Heart left ventricle (tissue), 16 donors: ENCODE measurements around the gene CDX2. TPM values are rescaled to one million over a fixed set of nuclear protein-coding genes. Genes with fewer than 3 reads are reported as not detected.

Source experiments
- ATAC-seq, 4 donors: fragments of 200-7000 bp; cut with Tn5 transposase; one replicate each; pipeline ENCODE4 v1.9.1; 2020 to 2022; ENCODE audit warnings: moderate library complexity in 4 of 4, mild to moderate bottlenecking in 3 of 4, moderate number of reproducible peaks in 1 of 4
- DNase-seq, 5 donors: peaks; one replicate each; pipeline ENCODE4 v3.0.0-alpha.2; 2020
- H3K27ac ChIP-seq, 12 donors: fragments of 200-600 bp; sonication (generic) in 4 of 12; one replicate each; pipeline versions ENCODE4 v1.5.0 to v1.8.0; 2016 to 2022; ENCODE audit warnings: mild to moderate bottlenecking in 2 of 12
- H3K27me3 ChIP-seq, 9 donors: fragments of 200-600 bp; sonication (generic) in 2 of 9; one replicate each; pipeline versions ENCODE4 v1.5.1 to v1.8.0; 2016 to 2022; ENCODE audit warnings: mild to moderate bottlenecking in 3 of 9
- H3K36me3 ChIP-seq, 9 donors: fragments of 200-600 bp; sonication (generic) in 2 of 9; one replicate each; pipeline versions ENCODE4 v1.5.0 to v1.8.0; 2018 to 2022; ENCODE audit warnings: mild to moderate bottlenecking in 2 of 9
- H3K4me1 ChIP-seq, 12 donors: fragments of 200-600 bp; sonication (generic) in 4 of 12; one replicate each; pipeline versions ENCODE4 v1.5.0 to v1.8.0; 2016 to 2022; ENCODE audit warnings: mild to moderate bottlenecking in 3 of 12
- H3K4me3 ChIP-seq, 12 donors: fragments of 200-600 bp; sonication (generic) in 4 of 12; one replicate each; pipeline versions ENCODE4 v1.5.0 to v1.8.0; 2017 to 2022; ENCODE audit warnings: mild to moderate bottlenecking in 9 of 12, moderate library complexity in 4 of 12
- H3K9me3 ChIP-seq, 12 donors: fragments of 200-600 bp; sonication (generic) in 4 of 12; one replicate each; pipeline versions ENCODE4 v1.5.0 to v1.8.0; 2016 to 2022; ENCODE audit warnings: mild to moderate bottlenecking in 1 of 12
- CTCF ChIP-seq, 12 donors: fragments of 200-600 bp; sonication (generic) in 4 of 12; IDR thresholded peaks; one replicate each; pipeline versions ENCODE4 v1.5.0 to v1.8.0; 2018 to 2022; ENCODE audit warnings: antibody characterized with exemption in 12 of 12, mild to moderate bottlenecking in 5 of 12
- POLR2A ChIP-seq, 2 donors: fragments of 450-650 bp; IDR thresholded peaks; one replicate each; pipeline ENCODE4 v1.6.1; 2017; ENCODE audit warnings: antibody characterized with exemption in 2 of 2, mild to moderate bottlenecking in 2 of 2, moderate library complexity in 2 of 2
- WGBS, 4 donors: extraction: QIAGEN DNeasy Blood & Tissue Kit in 2 of 4; methylation state at CpG; one replicate each; pipeline versions ENCODE4 v1.1.5 to v1.1.7; 2013 to 2018; 5-methylcytosine and 5-hydroxymethylcytosine counted together
- intact Hi-C, 10 donors: fragments of 100-400 bp; cut with DNase I; formaldehyde crosslinking; loops; one replicate each; pipeline versions ENCODE4 v1.11.1 to v1.14.2; 2022
- polyA plus RNA-seq, 2 donors: library from polyadenylated mRNA; stranded (reverse); fragments of 200-250 nt; gene quantifications; one replicate each; pipeline ENCODE4 v1.2.3, GENCODE V29; 2013
- total RNA-seq, 9 donors: library from RNA; depleted of rRNA in 2 of 9; stranded (reverse); fragments of >200 nt in 2 of 9; fragmentation: NEBNext Ultra II Directional in 3 of 9; extraction: Animal tissue kit (Norgen Biotek cat#: 25700) in 3 of 9; gene quantifications; one replicate each; pipeline versions ENCODE4 v1.1.0 to v1.2.4, GENCODE V29; 2016 to 2023
- donor health status: ischemic (EF 13 %, LVEDD 7.1; RV severe dilation, severe dysfunction).
- donor health status: healthy with polysubstance abuse.
- donor health status: DM: no; HTN: yes; CAD: no.
- donor health status: DM: no; HTN: no; CAD: no.
- donor health status: ischemic (EF 25% LVEDD 6.9; RV normal size, moderate dysfunction).
- donor health status: ischemic (EF 25% LVEDD 5.7; RV mildly dilated, moderate dysfunction).
- donor health status: healthy.
- donor health status: DM: yes; HTN: yes; CAD: no.
- donor health status: ischemic (EF 35%, LVEDD 5.7; RV mildly dilated, moderate dysfunction).
- donor health status: nonischemic (EF 11% LVEDD 7.7; RV severe dilation, severe dysfunction).
- donor health status: DM: yes; HTN: yes; CAD: no.
- donor health status: PGD.
- donor health status: ischemic (EF 29% LVEDD 5.4; RV normal size, mild dysfunction).
- donor health status: nonischemic (EF 23%, LVEDD 6.1; RV moderate dilation, normal function).

CDX2 gene
- total and polyA plus RNA-seq, 11 donors: not detected

GRCh38 chr13:27966641-27967202 is 2.4 kb downstream of the CDX2 start:
- no peak for TF ChIP-seq POLR2A (IDR thresholded peaks at IDR 0.05)
- TF ChIP-seq CTCF (IDR thresholded peaks at IDR 0.05): no peak

GRCh38 chr13:27965740-27966640 is 3.1 kb downstream of the CDX2 start:
- no peak overlapping the region for H3K27ac ChIP-seq
- 12 to 25% (median 15%) methylated on average over 17 to 45 of the region's 45 CpGs for WGBS, 4 donors
- H3K4me3 ChIP-seq: no peak overlapping the region
- no peaks in the 10 kb centered on the region for H3K36me3 ChIP-seq
- H3K9me3 ChIP-seq: no peaks in the 10 kb centered on the region
- no peak for ATAC-seq
- H3K4me1 ChIP-seq: peaks cover 0 to 31% (median 8%) of the 10 kb centered on the region in 12 donors
- H3K27me3 ChIP-seq: peaks cover 60 to 100% (median 94%) of the 10 kb centered on the region in 9 donors
- no peak for DNase-seq
- intact Hi-C loops: loop anchor here in 1 of 10 donors (5.0 kb wide), 1 partner anchor 44 kb away; no protein-coding TSS in a partner anchor
- TF ChIP-seq CTCF (IDR thresholded peaks at IDR 0.05) (no peak), POLR2A (IDR thresholded peaks at IDR 0.05) (no peak)

More at GRCh38 chr13:27966641-27967202, 2.4 kb downstream of the CDX2 start:
- H3K27me3 ChIP-seq: peaks cover 67 to 100% (median 95%) of the 10 kb centered on the region in 9 donors
- peaks cover 0 to 27% (median 7%) of the 10 kb centered on the region in 12 donors for H3K4me1 ChIP-seq
- no peaks in the 10 kb centered on the region for H3K36me3 ChIP-seq
- H3K4me3 ChIP-seq: no peak overlapping the region
- 2 to 5% (median 2%) methylated on average over 16 to 38 of the region's 38 CpGs for WGBS, 4 donors
- intact Hi-C loops: loop anchor here in 1 of 10 donors (5.0 kb wide), 1 partner anchor 44 kb away; no protein-coding TSS in a partner anchor
- DNase-seq: no peak
- ATAC-seq: no peak
- H3K9me3 ChIP-seq: no peaks in the 10 kb centered on the region
- H3K27ac ChIP-seq: no peak overlapping the region

GRCh38 chr13:27965343-27965739 is 3.8 kb downstream of the CDX2 start:
- no peak overlapping the region for H3K4me3 ChIP-seq
- intact Hi-C loops: loop anchor here in 1 of 10 donors (5.0 kb wide), 1 partner anchor 43 kb away; no protein-coding TSS in a partner anchor
- no peaks in the 10 kb centered on the region for H3K9me3 ChIP-seq
- DNase-seq: no peak
- ATAC-seq: no peak
- H3K27me3 ChIP-seq: peaks cover 57 to 100% (median 94%) of the 10 kb centered on the region in 9 donors
- WGBS, 4 donors: 50 to 53% (median 52%) methylated on average over 7 of the region's 7 CpGs
- H3K4me1 ChIP-seq: peaks cover 0 to 37% (median 11%) of the 10 kb centered on the region in 12 donors
- no peak overlapping the region for H3K27ac ChIP-seq
- H3K36me3 ChIP-seq: no peaks in the 10 kb centered on the region
- TF ChIP-seq CTCF (IDR thresholded peaks at IDR 0.05) (no peak), POLR2A (IDR thresholded peaks at IDR 0.05) (no peak)
